ENCODE data around the gene DEDD. TPM values are rescaled to one million over a fixed set of nuclear protein-coding genes. Genes with fewer than 3 reads are reported as not detected.

DEDD gene
- total and polyA plus RNA-seq, 2 of the 13 experiments (the other 11 are each of a cell fraction or from before 2014, with no cell fraction given): 12.6 to 27.8 TPM

- ChIA-PET POLR2A (no interaction called here), CTCF (ENCODE audit: low intra/inter-chr PET ratio, low total read pairs) (no interaction called here)
- H3K27me3 ChIP-seq (ENCODE audit: control insufficient read depth in 1 of 2, insufficient read depth in 2 of 2, low read length in 2 of 2): no peaks in the 10 kb centered on the region
- H2AFZ ChIP-seq (ENCODE audit: low read length): no peak overlapping the region
- TF ChIP-seq RAD21 (CRISPR knock-in tag; IDR thresholded peaks at IDR 0.05): no peak
- no peak for TF ChIP-seq SRSF4 (IDR thresholded peaks at IDR 0.05; ENCODE audit: low read depth, low read length, poor library complexity, severe bottlenecking)
- WGBS (ENCODE audit: low lambda C conversion rate): 100% methylated on average over 3 of the region's 3 CpGs
- H3K27ac ChIP-seq (ENCODE audit: extremely low read length, insufficient read depth, low read length): no peak overlapping the region
- no peak for ATAC-seq
- H3K79me2 ChIP-seq (ENCODE audit: insufficient read depth, low read length): peaks cover 66% of the 10 kb centered on the region
- H3K4me3 ChIP-seq (replicated peaks in 1 of 3; ENCODE audit: insufficient read depth in 1 of 3, low read depth in 2 of 3, low read length in 3 of 3): no peak overlapping the region
- H3K4me2 ChIP-seq (ENCODE audit: low read depth, low read length): no peak overlapping the region
- in situ Hi-C loops (cut with HindIII; ENCODE audit: extremely low pct_ligation_motif_present, low pct_unique_long_range_greater_than_20kb): no loop called here
- H3K36me3 ChIP-seq (replicated peaks in 1 of 2; ENCODE audit: control insufficient read depth in 1 of 2, insufficient read depth in 2 of 2, low read length in 2 of 2): peaks cover 2 to 14% of the 10 kb centered on the region in 2 experiments; a peak in 4 of 5 replicates
- H3K4me1 ChIP-seq (ENCODE audit: insufficient read depth, low read length): peaks cover 39% of the 10 kb centered on the region
- DNase-seq (ENCODE audit: low spot score): no peak
- H3K9ac ChIP-seq (ENCODE audit: insufficient read depth, low read depth, low read length): no peak overlapping the region
- H4K20me1 ChIP-seq (ENCODE audit: insufficient read depth, low read length): peaks cover 11% of the 10 kb centered on the region; the same call in 1 of the 2 replicates
- intact Hi-C loops (cut with micrococcal nuclease; ENCODE audit: unreplicated experiment): no loop called here
- BruUV-seq (replicated peaks): no TSS peak
- FAIRE-seq: no peak
- no peaks in the 10 kb centered on the region for H3K9me3 ChIP-seq (ENCODE audit: low read length)
These were observed 21.4 kb downstream of the DEDD start for GRCh38 chr1:161111117-161111516.

GRCh38 chr1:161106431-161106830, 26.0 kb downstream of the DEDD start:
- POLR2A ChIA-PET: no interaction called here
- TF ChIP-seq NR1H2 (CRISPR knock-in tag; IDR thresholded peaks at IDR 0.05; ENCODE audit: borderline replicate concordance, low read depth): no peak
- no peak for TF ChIP-seq ARHGAP35 (CRISPR knock-in tag; IDR thresholded peaks at IDR 0.05; ENCODE audit: borderline replicate concordance)
- TF ChIP-seq SRY (CRISPR knock-in tag; IDR thresholded peaks at IDR 0.05): no peak
- no peak for TF ChIP-seq BATF2 (CRISPR knock-in tag; IDR thresholded peaks at IDR 0.05)
- no peak for TF ChIP-seq ZSCAN22 (CRISPR knock-in tag; IDR thresholded peaks at IDR 0.05)
- TF ChIP-seq MYPOP (CRISPR knock-in tag; IDR thresholded peaks at IDR 0.05): no peak
- TF ChIP-seq ZNF784 (CRISPR knock-in tag; IDR thresholded peaks at IDR 0.05; ENCODE audit: borderline replicate concordance): no peak
- no peak for TF ChIP-seq HNRNPH1 (optimal IDR thresholded peaks at IDR 0.05; ENCODE audit: low read depth, low read length)
- no peak for TF ChIP-seq KDM3A (CRISPR knock-in tag; IDR thresholded peaks at IDR 0.05; ENCODE audit: low read depth)
- no peak for TF ChIP-seq GZF1 (CRISPR knock-in tag; IDR thresholded peaks at IDR 0.05)
- TF ChIP-seq ARID3A (IDR thresholded peaks at IDR 0.05; ENCODE audit: low read depth, low read length): no peak
- no peak for TF ChIP-seq ZNF30 (CRISPR knock-in tag; IDR thresholded peaks at IDR 0.05)
- no TSS peak for BruUV-seq (replicated peaks)
- H3K9me3 ChIP-seq (ENCODE audit: low read length): no peaks in the 10 kb centered on the region
- WGBS (ENCODE audit: low lambda C conversion rate): 100% methylated on average over 1 of the region's 1 CpG
- DNase-seq (ENCODE audit: low spot score): no peak
- H3K4me2 ChIP-seq (ENCODE audit: low read depth, low read length): no peak overlapping the region
- CTCF ChIA-PET (ENCODE audit: low intra/inter-chr PET ratio, low total read pairs): no interaction called here
- H3K36me3 ChIP-seq (replicated peaks in 1 of 2; ENCODE audit: control insufficient read depth in 1 of 2, insufficient read depth in 2 of 2, low read length in 2 of 2): peaks cover 7 to 34% of the 10 kb centered on the region in 2 experiments; a peak in 4 of 5 replicates
- FAIRE-seq: no peak
- 0 out of 2 replicates have a peak, but pooled peaks cover 6% of the 10 kb centered on the region for H3K4me1 ChIP-seq (ENCODE audit: insufficient read depth, low read length)
- no peaks in the 10 kb centered on the region for H3K27me3 ChIP-seq (ENCODE audit: control insufficient read depth in 1 of 2, insufficient read depth in 2 of 2, low read length in 2 of 2)
- no peak overlapping the region for H3K27ac ChIP-seq (ENCODE audit: extremely low read length, insufficient read depth, low read length)
- H3K4me3 ChIP-seq (replicated peaks in 1 of 3; ENCODE audit: insufficient read depth in 1 of 3, low read depth in 2 of 3, low read length in 3 of 3): no peak overlapping the region
- peaks cover 32% of the 10 kb centered on the region for H3K79me2 ChIP-seq (ENCODE audit: insufficient read depth, low read length)
- in situ Hi-C loops (cut with HindIII; ENCODE audit: extremely low pct_ligation_motif_present, low pct_unique_long_range_greater_than_20kb): no loop called here
- H2AFZ ChIP-seq (ENCODE audit: low read length): no peak overlapping the region
- H4K20me1 ChIP-seq (ENCODE audit: insufficient read depth, low read length): no peaks in the 10 kb centered on the region
- H3K9ac ChIP-seq (ENCODE audit: insufficient read depth, low read depth, low read length): no peak overlapping the region
- intact Hi-C loops (cut with micrococcal nuclease; ENCODE audit: unreplicated experiment): no loop called here
- ATAC-seq: no peak

Data from HepG2 (cell line).